NB4 (cell line): ENCODE measurements around the gene DRC1.
A peak's percentile ranks its signal among the peaks of the same experiment; 100 is the strongest.

Experiments
- DNase-seq: peaks from one replicate; pipeline ENCODE4 v3.0.0; 2010; ENCODE audit warnings: low read depth
- H3K4me3 ChIP-seq: one replicate; pipeline ENCODE4 v1.5.1; 2011; ENCODE audit warnings: mild to moderate bottlenecking, low read depth, low read length, moderate library complexity
- CTCF ChIP-seq: IDR thresholded peaks from one replicate; pipeline ENCODE4 v1.5.1; 2012; ENCODE audit warnings: low read depth, low read length
- MAX ChIP-seq: IDR thresholded peaks from 2 replicates; pipeline ENCODE4 v1.6.1; 2011; ENCODE audit warnings: low read depth, low read length
- MYC ChIP-seq: IDR thresholded peaks from 2 replicates; pipeline ENCODE4 v1.6.1; 2011; ENCODE audit warnings: low read depth, low read length
- POLR2A ChIP-seq: IDR thresholded peaks from 2 replicates; pipeline ENCODE4 v1.6.1; 2011; ENCODE audit warnings: mild to moderate bottlenecking; ENCODE audit not compliant: insufficient read length; ENCODE audit errors: extremely low read depth

Gene DRC1

GRCh38 chr2:26489213-26489850, 87.6 kb downstream of the DRC1 start:
- TF ChIP-seq CTCF = no peak
- TF ChIP-seq POLR2A = no peak
- TF ChIP-seq MYC = no peak
- no peak for TF ChIP-seq MAX
- H3K4me3 ChIP-seq = no peak overlapping the region
- no peak for DNase-seq

DNA sequence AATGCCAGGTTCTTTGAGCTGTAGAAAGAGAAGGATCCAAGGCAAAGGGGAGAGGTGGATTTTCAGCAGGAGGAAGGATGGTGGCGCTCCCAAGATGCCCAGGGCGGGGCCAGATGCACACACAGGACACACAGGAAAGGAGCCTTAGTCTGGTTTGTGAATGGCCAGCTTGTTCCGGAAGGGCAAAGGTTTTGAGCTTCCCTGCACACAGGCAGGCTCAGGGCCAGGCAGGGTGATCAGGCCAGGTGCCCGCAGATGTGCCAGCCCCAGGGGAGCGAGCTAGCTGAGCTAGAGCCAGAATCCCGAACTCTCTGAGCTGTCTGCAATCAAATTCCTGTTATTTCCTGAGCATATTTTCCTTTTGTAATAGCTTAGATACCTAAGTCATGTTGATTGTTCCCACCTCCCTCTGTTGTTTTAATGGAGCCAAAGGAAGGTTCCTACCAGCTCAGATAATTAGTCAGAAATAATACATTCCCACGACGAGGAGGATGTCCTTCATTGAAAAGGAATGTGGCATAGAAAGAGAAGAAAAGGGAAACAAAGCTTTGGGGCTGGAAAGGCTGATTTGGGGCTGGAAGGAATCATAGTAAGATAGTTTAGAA, 89.9 kb downstream of the DRC1 start:
- no peak overlapping the region for H3K4me3 ChIP-seq
- DNase-seq = no peak
- no peak for TF ChIP-seq POLR2A
- no peak for TF ChIP-seq MYC
- no peak for TF ChIP-seq MAX
- TF ChIP-seq CTCF = no peak

DNA sequence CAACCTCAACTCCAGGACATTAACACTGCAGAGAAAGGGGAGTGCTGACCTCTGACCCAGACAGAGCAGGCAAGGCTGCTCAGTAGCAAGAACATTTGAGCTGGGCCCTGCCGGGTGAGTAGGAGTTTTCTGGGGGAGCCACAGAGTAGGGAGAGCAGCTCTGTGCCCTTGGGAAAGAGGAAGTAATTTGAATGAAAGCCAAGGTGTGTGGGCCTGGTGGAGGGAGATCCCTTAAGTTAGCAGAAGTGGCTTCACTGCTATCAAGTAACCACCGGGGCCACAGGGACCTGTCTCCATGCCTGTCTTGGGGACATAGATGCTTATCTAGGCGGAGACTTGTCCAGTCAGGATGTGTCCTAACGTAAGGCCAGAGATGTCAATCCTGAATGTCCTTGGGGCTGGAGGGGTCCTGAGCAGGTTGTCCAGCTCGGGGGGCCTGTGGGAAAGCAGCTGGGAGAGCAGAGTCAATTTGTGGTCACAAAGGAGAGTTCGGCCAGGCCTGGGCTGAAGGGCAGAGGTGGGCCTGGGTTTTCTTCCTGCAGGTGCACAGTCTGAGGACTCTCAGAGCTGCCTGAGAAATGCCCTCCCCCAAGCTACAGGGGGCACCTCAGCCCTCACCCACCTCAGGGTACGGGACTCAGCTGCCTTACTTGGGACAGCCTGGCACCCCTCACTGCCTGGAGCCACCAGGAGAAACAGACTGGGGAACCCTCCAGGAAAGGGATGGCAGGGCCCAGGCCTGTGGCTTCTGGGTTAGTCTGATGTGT, 91.2 kb downstream of the DRC1 start:
- no peak for TF ChIP-seq CTCF
- peak; percentile 23; the same call in 1 of the 2 replicates for TF ChIP-seq MYC
- H3K4me3 ChIP-seq = no peak overlapping the region
- peak; percentile 92 for DNase-seq

- DNase-seq = peak; percentile 45
- H3K4me3 ChIP-seq = no peak overlapping the region
- TF ChIP-seq POLR2A (no peak), CTCF (no peak), MAX (no peak), MYC (no peak)
Observed at GRCh38 chr2:26493566-26493965, 91.8 kb downstream of the DRC1 start.

GRCh38 chr2:26494199-26494598, 92.5 kb downstream of the DRC1 start:
- no peak for TF ChIP-seq POLR2A
- TF ChIP-seq MYC = no peak
- no peak for TF ChIP-seq MAX
- no peak for TF ChIP-seq CTCF
- no peak overlapping the region for H3K4me3 ChIP-seq
- no peak for DNase-seq
